ENCODE measurements around the gene WNK4.
"Not testable (repeated sequence)": the region's sequence is repeated elsewhere in the genome, so short reads cannot be mapped to it uniquely, and the experiment has no call there.

WNK4 gene

GRCh38 chr17:42779936-42780850 is at the start of gene WNK4:
Gene WNK4, plus strand, starts transcription at chr17:42780610. Its CDS starts 89 bp downstream, at chr17:42780699.
- no peak for DNase-seq (ENCODE audit: low read depth)

GRCh38 chr17:42740699-42741098 is 39.7 kb upstream of the WNK4 start:
- no peak for DNase-seq (ENCODE audit: low read depth)

- DNase-seq (ENCODE audit: low read depth), result not testable (repeated sequence)
These were observed 37.5 kb upstream of the WNK4 start for GRCh38 chr17:42742916-42743315.

DNA sequence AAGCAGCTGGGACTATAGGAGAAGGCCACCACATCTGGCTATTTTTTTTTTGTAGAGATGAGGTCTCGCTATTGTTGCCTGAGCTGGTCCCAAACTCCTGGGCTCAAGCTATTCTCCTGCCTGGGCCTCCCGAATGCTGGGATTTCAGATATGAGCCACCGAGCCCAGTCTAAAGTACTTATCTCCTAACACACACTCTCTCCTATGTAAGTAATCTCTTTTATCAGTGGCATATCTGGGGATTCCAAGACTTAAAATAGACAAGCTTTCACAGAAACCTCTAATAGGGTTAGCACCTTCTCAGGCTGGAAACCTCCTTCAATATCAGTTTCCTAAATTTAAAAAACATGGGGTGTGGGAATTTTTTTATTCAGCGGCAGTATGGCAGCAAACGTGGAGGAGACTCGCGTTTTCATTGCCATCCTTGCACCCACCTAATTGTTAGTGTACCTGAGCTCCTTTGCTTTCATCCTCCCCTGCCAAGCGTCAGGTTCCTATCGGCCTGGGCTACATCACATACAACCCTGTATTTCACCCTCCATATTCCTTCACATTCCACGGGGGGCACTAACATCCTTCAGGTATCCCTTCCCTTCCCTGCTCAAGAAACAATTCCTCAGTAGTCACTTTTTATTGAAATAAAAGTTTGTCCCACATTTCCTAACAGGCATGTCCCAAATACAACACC is 36.7 kb upstream of the WNK4 start:
- no peak for DNase-seq (ENCODE audit: low read depth)

DNA sequence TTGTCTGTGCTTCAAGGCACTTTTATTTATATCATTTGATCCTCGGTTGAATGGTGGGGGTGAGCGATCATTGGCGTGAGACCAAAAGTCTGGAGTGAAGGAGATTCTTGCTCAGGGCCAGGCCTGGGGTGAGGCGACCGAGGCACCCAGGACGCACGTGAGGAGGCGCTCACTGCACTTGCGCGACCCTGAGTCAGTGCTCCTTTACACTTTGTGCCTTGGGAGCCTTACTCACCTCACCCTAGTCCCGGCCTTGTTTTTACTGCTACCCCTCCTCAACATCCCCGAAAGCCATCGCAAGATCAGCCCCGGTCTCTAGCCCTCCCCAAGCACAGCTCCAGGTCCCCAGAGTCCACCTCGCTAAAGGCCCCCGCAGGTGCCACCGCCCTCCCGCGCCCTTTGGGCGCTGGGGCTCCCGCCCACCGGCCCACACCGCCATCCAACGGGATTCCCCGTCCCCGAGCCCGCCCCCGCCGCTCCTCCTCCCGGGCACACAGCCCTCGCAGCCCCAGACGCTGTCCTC is 36.1 kb upstream of the WNK4 start:
- peak; percentile 25 for DNase-seq (ENCODE audit: low read depth)

DNA sequence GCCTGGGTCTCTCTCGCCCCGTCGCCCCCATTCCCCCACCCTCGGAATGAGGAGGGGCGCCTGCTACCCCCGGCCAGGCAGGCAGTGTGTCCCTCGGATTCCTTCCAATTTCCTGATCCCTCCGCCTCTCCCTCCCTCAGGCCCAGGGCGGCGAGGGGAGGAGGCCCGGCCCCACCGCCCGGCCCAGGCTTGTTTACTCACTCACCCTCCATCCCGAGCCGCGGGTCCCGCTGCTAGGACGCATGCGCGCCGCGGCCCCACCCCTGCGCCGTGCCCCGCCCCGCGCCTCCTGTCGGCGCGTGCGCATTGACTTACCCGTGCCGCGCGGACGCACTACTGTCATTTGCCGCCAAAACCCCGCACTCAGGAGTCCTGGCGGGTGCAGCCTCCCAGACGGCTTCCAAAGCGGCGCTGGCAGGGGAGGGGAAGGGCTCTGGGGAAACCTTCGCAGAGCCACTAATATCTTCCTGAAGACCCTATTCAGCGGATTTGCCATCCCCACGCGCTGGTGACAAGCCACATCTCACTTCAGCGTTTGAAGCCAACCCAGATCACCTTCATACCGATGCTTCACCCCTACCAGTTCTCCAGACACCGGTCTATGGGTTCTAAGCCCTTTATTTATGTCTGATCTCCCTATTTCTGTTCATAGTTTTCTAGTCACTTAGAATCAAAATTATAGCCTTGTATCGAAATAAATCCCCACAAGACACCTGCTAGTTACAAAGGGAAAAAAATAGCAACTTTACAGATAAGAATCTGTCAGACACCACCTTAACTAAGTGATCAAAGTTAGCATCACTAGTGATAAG is 35.4 kb upstream of the WNK4 start, which contains the start of gene EZH1:
Gene EZH1, minus strand, starts transcription at position 235 of the 812 bp plus-strand sequence. CDS start 16,099 bp downstream, outside the sequence.
- DNase-seq (ENCODE audit: low read depth), result peak; percentile 82

DNA sequence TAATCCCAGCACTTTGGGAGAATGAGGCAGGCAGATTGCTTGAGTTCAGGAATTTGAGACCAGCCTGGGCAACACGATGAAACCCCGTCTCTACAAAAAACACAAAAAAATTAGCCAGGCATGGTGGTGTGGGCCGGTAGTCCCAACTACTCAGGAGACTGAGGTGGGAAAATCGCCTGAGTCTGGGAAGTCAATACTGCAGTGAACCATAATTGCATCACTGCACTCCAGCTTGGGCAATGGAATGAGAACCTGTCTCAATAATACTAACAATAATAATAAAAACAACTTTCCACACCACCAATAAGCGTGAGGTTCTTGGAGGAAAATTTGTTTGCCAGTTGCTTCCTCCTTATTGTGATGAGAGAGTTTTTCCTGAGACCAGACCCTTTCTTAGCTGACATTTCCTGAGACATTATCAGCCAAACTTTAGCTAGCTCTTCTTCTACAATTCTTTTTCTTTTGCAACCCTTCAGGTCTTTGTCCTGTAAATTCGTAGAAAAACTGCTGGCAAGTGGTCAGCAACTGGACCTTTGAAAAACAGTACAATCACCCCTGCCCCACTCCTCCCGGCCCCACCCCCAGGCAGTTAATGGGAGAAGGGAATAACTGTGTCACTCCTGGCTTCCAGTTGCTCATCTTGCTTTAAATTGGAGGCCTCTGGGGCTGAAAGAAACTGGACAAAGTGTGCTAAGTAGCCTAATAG is 32.1 kb upstream of the WNK4 start:
- DNase-seq (ENCODE audit: low read depth), result no peak

DNA sequence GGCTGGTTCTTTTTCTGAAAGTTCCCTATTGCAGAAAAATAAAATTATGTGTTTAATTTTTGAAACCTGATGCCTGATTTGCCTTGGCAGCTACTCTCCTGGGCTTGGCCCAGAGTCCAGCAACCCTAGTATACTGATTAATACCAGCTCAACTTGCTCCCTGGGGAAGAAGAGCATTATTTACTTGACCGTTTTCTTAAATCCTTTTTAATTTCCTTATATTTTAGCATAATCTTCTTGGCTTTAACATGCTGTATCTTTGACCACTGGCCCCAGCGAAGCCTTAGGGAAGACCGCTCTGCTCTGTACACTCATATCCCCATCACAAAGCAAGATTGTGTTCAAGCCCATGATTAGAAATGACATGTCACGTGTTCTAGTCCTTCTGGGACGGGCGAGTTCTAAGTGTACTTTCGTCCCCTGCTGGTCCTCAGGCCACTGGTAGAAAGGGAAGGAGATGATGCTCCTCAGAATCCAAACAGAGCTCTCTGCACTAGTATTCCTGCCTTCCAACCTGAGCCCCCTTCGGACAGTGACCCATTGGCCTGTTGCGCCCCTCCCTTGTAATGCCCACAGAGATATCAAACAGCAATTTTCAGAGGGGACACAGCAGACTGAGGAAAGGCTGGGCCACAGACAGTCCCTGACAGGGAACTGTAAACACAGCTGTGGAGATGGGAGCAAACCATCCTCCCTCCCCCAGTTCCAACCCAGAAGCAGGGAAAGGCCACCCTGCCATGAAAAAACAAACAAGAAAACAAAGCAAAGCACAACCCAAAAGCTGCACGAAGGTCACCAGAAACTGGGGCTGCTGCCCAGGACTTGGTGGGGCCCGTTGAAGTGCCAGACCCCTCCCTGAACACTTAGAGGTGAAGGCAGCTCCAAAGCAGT is 31.3 kb upstream of the WNK4 start:
- DNase-seq (ENCODE audit: low read depth), result no peak

- DNase-seq (ENCODE audit: low read depth), result no peak
These were observed 29.6 kb upstream of the WNK4 start for GRCh38 chr17:42750739-42751344.

GRCh38 chr17:42751628-42752027 is 28.8 kb upstream of the WNK4 start:
- no peak for DNase-seq (ENCODE audit: low read depth)

DNA sequence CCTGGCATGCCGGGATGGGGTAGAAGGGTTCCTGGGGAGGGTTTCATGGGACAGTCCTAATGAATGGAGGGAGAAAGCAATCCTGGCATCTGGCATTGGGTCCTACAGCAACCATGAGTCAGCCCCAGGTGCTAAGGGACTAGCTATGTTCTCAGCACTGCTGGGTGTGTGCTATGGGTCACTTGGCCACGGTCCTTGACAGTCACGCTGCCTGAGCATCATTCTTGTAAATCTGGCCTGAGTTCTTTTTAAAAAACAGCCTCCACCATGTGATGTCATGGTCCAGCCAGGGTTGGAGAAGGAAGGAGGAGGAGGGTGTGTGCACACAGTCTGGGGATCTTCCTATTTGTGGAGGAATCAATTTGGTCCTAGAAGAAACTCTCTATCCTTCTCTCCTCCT is 25.6 kb upstream of the WNK4 start:
- no peak for DNase-seq (ENCODE audit: low read depth)

DNA sequence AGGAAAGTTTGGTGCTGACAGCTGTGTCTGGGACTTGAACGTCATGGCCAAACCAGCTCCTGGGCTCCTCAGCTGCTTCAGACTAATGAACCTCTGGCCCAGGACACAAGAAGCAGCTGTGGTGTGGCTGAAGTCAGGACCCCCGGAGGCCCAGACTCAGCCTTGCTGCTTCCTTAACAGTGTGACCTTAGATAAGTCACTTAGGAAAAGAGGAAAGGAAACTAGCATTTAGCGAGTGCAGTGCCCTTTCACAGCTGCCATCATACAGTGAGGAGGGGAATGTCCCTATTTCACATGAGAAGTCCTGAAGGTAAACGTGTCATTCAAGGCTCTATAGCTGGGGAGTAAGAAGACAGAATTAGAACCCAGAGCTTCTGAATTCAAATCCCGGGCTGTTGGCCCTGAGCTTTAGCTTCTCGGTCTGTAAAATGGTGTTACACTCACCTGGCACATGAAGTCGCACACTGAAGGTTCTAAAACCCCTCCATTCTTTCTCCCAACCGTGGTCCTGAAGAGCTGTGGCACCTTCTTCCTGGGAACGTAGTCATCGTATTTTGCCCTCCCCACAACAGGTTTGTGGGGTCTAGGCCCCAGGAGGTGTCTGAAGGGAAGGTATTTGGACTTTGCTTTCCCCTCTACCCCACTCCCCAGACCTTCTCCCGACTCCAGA is 20.3 kb upstream of the WNK4 start:
- DNase-seq (ENCODE audit: low read depth), result no peak

- DNase-seq (ENCODE audit: low read depth), result no peak
These were observed 19.5 kb upstream of the WNK4 start, which contains the start of gene RAMP2 for GRCh38 chr17:42760652-42761581. Gene RAMP2, plus strand, starts transcription at chr17:42761227. Its CDS starts 35 bp downstream, at chr17:42761262.

- no peak for DNase-seq (ENCODE audit: low read depth)
These were observed 18.8 kb upstream of the WNK4 start for GRCh38 chr17:42761638-42762037.

DNA sequence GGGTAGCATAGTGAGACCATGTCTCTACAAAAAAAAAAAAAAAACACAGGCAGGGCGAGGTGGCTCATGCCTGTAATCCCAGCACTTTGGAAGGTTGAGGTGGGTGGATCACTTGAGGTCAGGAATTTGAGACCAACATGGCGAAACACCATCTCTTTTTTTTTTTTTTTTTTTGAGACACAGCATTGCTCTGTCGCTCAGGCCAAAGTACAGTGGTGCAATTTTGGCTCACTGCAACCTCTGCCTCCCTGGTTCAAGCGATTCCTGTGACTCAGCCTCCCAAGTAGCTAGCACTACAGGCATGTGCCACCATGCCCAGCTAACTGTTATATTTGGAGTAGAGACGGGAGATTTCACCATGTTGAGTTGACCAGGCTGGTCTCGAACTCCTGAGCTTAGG is 14.3 kb upstream of the WNK4 start:
- DNase-seq (ENCODE audit: low read depth), result no peak

DNA sequence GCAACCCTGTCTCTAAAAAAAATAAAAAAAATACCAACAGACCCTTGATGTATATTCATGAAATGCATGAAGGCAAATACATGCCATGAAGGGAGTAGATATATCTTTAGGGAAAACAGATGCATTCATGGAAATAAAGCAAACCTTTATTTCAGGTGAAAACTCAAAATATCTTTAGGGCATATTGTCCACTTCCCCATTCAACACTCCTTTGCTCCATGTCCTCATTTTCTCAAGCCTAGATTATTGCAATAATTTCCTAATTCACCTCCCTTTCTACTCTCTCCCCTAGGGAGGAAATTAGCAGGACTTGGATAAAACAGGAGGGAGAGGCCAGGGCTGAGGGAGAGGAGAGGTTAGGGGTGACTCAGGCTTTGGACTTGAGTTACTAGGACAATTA is 12.9 kb upstream of the WNK4 start:
- DNase-seq (ENCODE audit: low read depth), result no peak

DNA sequence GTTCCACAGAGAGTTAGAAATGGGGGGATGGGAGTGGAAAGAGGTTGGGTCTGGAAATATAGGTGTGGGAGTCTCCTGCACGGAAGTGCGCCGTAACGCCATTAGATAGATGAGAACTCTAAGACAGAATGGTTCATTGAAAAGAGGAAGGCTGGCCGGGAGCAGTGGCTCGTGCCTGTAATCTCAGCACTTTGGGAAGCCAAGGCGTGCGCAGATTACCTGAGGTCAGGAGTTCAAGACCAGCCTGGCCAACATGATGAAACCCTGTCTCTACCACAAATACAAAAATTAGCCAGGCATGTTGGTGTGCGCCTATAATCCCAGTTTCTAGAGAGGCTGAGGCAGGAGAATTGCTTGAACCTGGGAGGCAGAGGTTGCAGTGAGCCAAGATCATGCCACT is 12.4 kb upstream of the WNK4 start:
- not testable (repeated sequence) for DNase-seq (ENCODE audit: low read depth)

DNA sequence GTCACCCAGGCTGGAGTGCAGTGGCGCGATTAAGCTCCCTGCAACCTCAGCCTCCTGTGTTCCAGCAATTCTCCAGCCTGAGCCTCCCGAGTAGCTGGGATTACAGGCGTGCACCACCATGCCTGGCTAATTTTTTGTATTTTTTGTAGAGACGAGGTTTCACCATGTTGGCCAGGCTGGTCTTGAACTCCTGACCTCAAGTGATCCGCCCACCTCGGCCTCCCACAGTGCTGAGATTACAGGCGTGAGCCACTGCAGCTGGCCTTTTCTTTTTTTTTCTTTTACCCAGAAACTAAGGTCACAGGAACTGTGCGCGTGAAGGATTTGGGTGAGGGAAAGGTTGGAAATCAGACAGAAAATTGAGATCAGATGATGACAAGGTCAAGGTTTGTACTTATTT is 10.4 kb upstream of the WNK4 start:
- not testable (repeated sequence) for DNase-seq (ENCODE audit: low read depth)
